Stimulated activated CD8-positive, alpha-beta memory T cell treated with anti-CD3 and anti-CD28 coated beads, Interleukin-12 subunit alpha, Interleukin-12 subunit beta, amount 100 ng/mL, for 4 hours (primary cell): ENCODE measurements around the gene PPT2.
"Not testable (repeated sequence)": the region's sequence is repeated elsewhere in the genome, so short reads cannot be mapped to it uniquely, and the experiment has no call there.

Experiments
- DNase-seq: peaks from one replicate; pipeline ENCODE4 v3.0.0-alpha.2; 2020; ENCODE audit warnings: low read depth

Gene PPT2

DNA sequence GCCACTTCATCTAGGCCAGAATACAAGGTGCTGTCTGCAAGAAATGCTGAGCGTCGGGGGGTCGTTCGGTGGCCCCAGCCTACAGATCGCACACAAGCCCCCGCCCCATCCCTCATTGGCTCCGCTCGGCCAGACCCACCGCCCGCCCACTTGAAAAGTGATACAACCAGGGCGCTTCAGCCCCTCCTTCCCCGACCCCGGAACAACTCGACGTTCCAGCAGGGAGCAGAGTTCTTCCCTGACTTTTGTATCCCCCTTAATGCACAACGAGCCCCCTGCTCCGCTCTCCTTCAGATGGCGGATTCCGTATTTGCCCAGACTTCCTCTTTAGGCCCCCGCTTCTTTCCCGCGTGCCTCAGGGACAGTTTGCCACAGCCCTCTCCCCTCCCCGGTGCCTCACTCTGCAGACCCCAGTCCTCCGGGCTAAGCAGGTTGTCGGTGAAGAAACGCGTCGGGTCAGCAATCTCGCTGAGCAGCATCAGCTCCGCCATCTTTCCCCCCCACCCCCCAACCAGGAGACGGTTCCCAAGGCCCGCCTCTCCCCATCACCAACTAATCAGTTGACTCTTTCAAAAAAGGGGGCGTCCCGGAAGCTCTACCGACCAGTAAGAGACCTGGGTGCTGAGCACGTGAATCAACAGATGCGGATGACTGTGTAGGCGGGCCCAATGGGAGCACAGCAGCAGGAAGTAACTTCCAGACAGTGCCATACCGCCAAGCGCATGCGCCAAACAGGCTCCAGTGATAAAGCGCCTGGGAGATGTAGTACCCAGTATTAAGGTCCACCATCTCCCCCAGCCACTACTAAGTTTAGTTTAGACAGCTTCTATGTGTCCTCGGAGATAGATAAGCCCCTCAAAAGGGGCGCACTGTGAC, 26.0 kb upstream of the PPT2 start, which contains the start of gene ATF6B:
TSS of gene ATF6B (minus strand) at position 530 of the 876 bp plus-strand sequence. CDS start at position 491, 39 bp downstream.
- DNase-seq: peak; percentile 90

GRCh38 chr6:32128751-32129296, 25.1 kb upstream of the PPT2 start:
- DNase-seq: no peak

DNA sequence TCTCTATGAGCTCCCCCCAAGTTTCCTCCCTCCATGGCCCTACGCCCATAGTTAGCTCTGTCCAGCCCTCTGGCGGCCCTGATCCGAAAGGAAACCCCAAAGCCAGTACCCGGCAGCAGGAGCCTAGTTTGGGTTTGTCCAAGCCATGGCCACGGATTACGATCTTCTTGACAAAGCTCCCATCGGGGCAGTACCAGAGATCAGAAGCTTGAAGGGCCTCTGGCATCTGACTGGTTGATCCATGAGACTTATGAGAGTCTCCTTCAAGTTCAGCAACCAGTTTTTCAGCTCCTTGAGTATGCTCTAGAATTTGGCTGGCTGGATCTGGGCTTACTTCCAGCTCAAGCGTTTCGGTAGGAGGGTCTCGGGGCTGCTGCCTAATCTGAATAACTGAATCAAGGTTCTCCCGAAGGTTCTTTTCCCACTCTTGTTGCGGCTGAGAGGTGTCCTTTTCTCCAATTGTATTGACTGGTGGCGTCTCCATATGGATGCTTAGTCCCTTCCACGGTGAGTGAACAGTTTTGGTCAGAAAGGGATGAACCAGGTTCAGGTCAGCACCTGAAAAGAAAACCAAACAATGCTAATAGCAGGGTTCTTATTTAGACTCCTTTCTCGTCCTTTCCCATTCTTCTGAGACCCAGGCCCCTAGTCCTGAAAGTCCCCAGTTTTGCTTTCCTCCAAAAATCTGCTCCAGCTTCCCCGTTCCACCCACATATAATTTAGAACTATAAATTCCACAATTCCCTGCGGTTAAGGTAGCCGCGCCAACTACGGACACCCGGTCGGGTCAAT, 24.4 kb upstream of the PPT2 start:
- DNase-seq: no peak

GRCh38 chr6:32131439-32131948, 22.4 kb upstream of the PPT2 start:
- no peak for DNase-seq

DNA sequence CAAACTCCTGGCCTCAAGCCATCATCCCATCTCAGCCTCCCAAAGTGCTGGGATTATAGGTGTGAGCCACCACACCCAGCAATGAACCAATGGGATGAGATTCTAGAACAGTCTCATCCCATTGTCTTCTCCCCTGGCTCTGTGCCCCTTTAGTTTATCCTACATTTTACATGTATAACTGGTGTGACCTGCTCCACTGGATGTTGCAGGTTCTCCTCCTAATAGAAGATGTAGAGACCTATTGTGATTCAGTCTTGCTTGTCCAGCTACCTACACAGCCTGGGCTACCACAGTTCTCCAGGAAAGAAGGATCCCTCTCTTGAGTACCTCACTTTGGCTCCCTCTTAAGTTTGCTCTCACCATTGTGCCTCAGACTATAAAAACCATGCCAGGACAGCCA, 21.8 kb upstream of the PPT2 start:
- no peak for DNase-seq

DNA sequence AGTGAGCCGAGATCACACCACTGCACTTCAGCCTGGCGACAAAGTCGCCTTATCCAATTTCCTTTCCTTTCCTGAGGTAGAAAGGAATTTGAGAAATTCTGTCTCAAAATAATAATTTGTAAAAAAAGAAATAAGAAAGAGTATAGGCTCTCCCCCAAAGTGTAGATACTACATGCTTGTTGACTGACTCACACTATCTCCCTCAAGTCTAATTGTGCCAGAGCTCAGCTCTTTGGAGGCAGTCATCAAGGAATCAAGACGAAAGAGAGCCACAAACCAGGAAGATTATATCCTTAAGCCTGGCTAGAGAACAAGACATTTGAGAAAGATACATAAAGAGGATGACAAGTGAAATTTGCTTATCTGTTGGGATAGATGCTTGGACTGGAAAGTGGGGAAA, 20.2 kb upstream of the PPT2 start:
- no peak for DNase-seq

GRCh38 chr6:32137454-32137853, 16.5 kb upstream of the PPT2 start:
- DNase-seq: no peak

DNA sequence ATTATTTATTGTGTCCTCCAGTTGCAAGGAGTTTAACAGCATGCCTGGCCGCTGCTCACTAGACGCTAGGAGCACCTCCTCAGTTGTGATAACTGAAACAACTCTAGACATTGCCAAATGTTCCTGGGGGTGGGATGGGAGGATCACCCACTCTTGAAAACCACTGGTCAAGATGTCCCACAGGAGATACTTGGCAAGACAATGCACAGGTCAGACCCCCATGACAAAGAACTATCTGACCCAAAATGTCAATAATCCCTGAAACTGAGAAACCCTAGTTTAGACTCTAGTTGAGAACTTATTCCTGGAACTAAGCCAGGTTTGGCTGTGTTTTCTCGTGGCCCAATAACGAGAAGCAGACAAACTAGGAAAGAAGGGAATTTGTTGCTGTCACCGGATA, 14.4 kb upstream of the PPT2 start:
- DNase-seq: no peak

DNA sequence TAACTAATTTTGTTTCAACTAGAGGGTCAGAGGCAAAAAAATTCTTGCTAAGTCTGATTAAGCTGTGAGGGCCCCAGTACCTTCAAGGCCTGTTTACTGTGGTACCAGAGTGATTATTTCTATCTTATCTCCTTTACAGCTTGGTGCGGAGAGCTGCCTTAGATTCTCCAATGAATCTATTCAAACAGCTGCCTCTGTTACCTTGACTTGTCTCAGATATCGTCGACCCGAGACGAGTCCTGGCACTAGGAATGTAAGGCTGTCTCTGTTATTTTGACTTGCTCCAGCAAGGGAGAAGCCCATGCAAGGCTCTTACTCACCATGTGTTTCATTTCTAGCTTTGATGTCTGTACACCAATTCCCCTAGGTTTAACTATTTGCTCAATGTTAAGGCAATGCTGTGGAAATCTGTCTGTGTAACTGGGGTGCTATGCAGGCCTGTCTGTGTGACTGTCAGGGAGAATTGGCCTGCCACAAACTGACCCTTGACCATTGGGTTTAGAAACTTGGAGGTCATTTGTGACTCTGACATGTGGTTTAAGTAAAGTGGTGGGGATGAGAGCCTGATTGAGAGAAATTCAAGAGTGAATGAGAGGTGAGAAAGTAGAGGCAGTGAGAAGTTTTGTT, 13.4 kb upstream of the PPT2 start:
- DNase-seq: no peak

GRCh38 chr6:32144238-32144637, 9.7 kb upstream of the PPT2 start:
- DNase-seq: not testable (repeated sequence)

DNA sequence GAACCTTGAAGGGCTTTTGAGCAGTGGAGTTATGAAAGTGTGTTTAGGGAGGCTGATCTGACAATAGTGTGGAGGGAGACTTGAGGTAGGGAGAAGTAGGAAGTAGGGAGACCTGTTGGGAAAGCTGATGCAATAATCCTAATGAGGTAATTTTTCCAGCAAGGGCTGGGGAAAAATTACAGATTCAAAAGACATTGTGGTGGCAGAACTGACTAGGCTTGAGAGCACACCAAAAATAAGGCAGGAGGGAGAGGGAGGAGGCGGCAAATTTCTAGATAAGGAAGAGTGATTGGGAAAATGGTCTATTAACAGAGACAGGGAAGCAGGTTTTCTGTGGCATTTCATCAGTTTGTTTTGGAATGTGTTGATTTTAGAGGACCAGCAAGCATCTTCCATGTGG, 7.7 kb upstream of the PPT2 start:
- no peak for DNase-seq

DNA sequence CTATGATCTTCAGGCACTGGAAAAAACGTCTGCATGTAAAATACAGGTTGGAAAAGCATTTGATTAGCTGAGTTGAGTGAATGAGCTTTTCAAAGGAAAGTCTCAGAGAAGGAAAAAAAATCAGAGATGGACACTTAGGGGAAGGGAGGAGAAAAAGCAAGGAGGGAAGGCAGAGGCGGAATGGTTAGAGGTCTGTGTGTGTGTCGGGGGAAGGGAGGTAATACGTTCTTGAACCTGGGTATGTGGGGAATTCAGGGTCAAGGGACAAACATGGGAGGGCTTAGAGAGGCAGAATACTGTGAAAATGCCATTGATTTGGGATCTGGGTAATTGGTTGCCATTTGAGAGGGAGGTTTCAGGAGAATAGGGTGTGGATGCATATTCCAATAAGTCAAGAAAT, 7.3 kb upstream of the PPT2 start:
- DNase-seq: no peak

- no peak for DNase-seq
These were observed 6.4 kb upstream of the PPT2 start for GRCh38 chr6:32147401-32148132.

DNA sequence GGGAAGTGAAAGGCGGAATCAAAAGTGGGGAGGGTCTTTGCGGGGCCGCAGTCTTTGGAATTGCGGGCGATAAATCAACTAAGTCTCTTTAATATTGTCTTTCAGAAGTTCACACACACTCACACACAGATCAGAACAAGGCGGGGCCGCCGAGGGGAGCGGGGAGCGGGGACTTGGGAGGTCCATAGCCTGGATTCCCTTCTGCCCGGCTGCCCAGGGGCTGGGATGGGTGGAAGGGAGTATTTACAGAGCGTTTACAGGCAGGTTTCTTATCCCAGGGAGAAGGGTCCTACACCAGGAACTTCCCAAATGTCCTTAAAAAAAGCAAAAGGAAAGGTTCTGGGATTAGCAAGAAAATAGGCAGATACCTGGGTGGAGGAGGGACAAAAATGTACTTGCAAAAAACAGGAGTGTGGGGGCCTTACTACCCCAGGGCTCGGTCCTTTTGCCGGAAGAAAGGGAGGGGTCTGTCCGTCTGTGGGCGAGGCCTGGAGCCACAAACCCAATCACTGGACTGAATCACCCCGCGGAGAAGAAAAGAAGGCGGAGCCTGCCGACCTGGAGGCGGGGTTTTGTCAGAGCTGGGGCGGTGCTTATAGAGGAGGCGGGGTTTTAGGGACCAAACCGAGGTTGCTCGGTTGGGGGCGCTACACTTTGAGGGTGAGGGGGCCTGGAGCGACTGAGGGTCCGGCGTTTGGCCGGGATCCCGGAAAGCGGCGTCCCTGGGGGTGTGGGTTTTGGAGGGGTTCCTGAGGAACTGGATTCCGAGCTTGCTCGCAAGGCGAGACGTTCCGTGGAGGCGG, 5.5 kb upstream of the PPT2 start:
- peak; percentile 38 for DNase-seq

DNA sequence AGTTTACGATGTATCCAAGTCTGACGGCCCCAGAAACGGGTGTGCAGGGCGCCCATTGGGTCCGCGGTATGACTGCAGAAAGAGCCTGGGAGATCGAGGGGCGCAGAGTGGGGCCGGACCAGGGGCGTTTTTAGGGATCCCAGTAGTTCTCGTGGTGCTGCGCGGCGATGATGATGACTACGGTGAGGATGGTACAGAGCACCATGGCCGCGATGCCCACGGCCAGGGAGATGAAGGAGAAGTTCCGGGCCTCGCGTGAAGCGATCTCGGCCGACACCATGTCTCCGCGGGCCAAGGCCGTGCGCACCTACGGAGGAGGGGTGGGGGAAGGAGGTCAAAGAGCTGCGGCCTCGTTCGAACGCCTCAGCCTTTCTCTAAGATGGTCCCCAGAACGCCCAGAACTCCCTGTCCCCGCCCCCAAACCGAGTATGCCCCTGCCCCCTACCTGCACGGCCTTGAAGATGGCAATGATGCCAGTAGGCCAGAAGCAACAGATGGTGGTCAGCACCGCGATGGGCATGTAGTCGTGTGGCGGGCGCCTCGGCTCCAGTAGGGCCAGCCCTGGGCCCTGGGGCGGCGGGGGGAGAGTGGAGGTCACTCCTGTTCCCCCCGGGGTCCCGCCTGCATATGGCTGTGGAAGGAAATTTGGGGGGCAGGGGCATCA, 4.7 kb upstream of the PPT2 start:
- DNase-seq: no peak

DNA sequence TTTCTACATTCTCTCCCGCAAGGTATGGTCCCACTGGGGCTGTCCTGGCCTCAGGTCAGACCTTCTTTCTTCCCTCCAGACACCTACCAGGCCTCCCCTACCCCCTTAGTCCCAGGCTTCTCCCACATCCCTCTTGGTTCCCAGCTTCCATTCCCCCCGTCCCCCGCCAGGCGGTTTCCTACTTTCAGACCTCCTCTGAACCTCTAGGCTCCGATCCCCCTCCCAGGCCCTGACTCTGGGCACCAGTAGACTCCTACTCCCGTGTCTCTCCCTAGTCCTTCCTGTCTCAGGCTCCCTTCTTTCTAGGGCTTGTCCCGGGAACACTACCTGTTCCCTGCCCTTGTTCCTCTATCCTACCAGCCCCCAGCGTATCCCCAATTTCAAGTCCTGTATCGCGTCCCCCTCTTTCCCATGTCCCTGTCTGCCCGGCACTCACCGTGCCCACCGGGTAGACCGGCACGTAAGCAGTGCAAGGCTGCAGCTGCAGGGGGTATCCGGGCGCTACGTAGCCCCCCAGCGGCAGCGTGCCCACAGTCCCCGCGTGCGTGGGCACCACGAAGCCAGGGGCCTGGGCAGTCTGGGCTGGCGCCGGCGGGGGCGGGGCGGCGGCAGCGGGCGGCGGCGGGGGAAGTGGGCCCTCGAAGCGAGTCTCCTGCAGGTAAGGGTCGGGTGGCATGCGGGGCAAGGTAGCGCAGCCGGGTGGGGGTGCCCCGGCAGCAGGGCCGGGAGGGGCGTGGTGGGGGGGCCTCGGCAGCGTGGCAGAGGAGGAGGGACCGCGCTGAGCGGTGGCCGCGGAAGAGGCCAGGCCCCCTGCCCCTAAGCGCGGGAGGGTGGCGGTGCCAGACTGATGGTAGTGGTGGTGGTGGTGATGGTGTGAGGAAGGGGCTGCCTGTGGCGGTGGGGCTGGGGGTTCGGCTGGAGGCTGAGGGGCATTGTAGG, 3.7 kb upstream of the PPT2 start:
- DNase-seq: no peak

- no peak for DNase-seq
These were observed 2.6 kb upstream of the PPT2 start for GRCh38 chr6:32151181-32151862.
